Activated T-cell treated with anti-CD3 and anti-CD28 coated beads for 4 hours (primary cell): ENCODE results near the gene CCDC85B.

ENCODE experiments used
- DNase-seq: peaks from one replicate; pipeline ENCODE4 v3.0.0-alpha.2; 2020

Gene CCDC85B

GRCh38 chr11:65912845-65913244 lies 22.4 kb downstream of the CCDC85B start:
- DNase-seq, result no peak

- DNase-seq, result no peak
Measured at GRCh38 chr11:65915101-65915820, 24.8 kb downstream of the CCDC85B start.

GRCh38 chr11:65915821-65916251 lies 25.4 kb downstream of the CCDC85B start:
- no peak for DNase-seq

GRCh38 chr11:65916391-65916790 lies 25.9 kb downstream of the CCDC85B start:
- DNase-seq, result no peak

GRCh38 chr11:65917077-65917433 lies 26.6 kb downstream of the CCDC85B start:
- no peak for DNase-seq

GRCh38 chr11:65917434-65918210 lies 27.1 kb downstream of the CCDC85B start:
- no peak for DNase-seq

- peak; percentile 21 for DNase-seq
Measured at GRCh38 chr11:65918211-65919140, 28.0 kb downstream of the CCDC85B start, which contains the start of gene C11orf68. C11orf68 (minus strand) TSS chr11:65919062; CDS start chr11:65919031, 31 bp downstream.

GRCh38 chr11:65919141-65919572 lies 28.7 kb downstream of the CCDC85B start, which contains the start of gene DRAP1:
DRAP1 (plus strand) TSS chr11:65919426; CDS start chr11:65919502, 76 bp downstream.
- DNase-seq, result peak; percentile 99

GRCh38 chr11:65919573-65920371 lies 29.3 kb downstream of the CCDC85B start:
- DNase-seq, result peak; percentile 50

GRCh38 chr11:65920372-65920802 lies 29.9 kb downstream of the CCDC85B start:
- no peak for DNase-seq

- DNase-seq, result no peak
Measured at GRCh38 chr11:65921033-65921555, 30.6 kb downstream of the CCDC85B start.

GRCh38 chr11:65921876-65922275 lies 31.4 kb downstream of the CCDC85B start:
- no peak for DNase-seq

GRCh38 chr11:65922565-65922964 lies 32.1 kb downstream of the CCDC85B start:
- no peak for DNase-seq

GRCh38 chr11:65925397-65925796 lies 34.9 kb downstream of the CCDC85B start:
- DNase-seq, result no peak

GRCh38 chr11:65927904-65928397 lies 37.5 kb downstream of the CCDC85B start:
- peak; percentile 64 for DNase-seq

- DNase-seq, result no peak
Measured at GRCh38 chr11:65928667-65929066, 38.2 kb downstream of the CCDC85B start.

- no peak for DNase-seq
Measured at GRCh38 chr11:65931773-65932557, 41.5 kb downstream of the CCDC85B start.

- DNase-seq, result no peak
Measured at GRCh38 chr11:65932558-65932919, 42.1 kb downstream of the CCDC85B start.

- DNase-seq, result no peak
Measured at GRCh38 chr11:65934014-65934413, 43.5 kb downstream of the CCDC85B start.

GRCh38 chr11:65937766-65938165 lies 47.3 kb downstream of the CCDC85B start:
- DNase-seq, result no peak
